ENCODE results near the gene CACNB4.
"Not testable (repeated sequence)": the region's sequence is repeated elsewhere in the genome, so short reads cannot be mapped to it uniquely, and the experiment has no call there.

CACNB4 gene

GRCh38 chr2:151933266-151933804 lies 165.5 kb downstream of the CACNB4 start:
- no peak for DNase-seq

DNA sequence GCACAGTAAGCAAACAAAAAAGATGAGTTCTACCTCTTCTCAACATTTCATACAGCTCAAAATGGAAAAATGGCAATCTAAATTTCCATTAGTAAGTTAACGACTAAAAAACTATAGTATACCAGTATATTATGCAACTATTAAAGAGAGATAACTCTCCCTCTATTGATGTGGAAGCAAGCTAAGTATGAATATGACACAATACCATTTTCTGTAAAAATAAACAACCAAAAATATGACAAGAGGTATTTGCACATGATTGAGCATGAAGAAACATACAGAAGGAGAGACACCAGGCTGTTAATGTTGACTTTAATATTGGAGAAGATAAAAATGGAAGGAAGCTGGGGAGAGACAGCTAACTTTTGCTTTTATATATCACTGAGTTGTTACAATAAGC lies 167.1 kb downstream of the CACNB4 start:
- no peak for DNase-seq

- DNase-seq, result no peak
These were observed 167.7 kb downstream of the CACNB4 start for GRCh38 chr2:151931030-151931611.

DNA sequence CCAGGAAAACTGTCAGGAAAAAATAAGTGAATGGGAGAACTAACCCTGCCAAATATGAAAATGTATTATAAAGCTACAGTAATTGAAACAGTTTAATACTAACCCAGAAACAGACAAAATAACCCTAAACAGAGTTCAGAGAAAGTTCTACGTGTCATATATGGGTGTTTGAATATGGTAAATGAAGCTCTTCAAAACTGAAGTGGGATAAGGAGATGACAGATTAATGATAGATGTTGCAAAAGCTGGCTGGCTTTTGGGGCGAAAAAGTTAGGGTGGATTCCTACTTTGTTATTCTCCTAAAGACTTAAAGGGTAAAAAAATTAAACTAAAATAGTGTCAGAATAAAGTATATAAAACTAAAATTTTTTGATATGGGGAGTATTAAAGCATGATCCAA lies 168.8 kb downstream of the CACNB4 start:
- DNase-seq, result no peak

GRCh38 chr2:151928380-151928779 lies 170.5 kb downstream of the CACNB4 start:
- no peak for DNase-seq

GRCh38 chr2:151927501-151928221 lies 171.2 kb downstream of the CACNB4 start:
- DNase-seq, result no peak

DNA sequence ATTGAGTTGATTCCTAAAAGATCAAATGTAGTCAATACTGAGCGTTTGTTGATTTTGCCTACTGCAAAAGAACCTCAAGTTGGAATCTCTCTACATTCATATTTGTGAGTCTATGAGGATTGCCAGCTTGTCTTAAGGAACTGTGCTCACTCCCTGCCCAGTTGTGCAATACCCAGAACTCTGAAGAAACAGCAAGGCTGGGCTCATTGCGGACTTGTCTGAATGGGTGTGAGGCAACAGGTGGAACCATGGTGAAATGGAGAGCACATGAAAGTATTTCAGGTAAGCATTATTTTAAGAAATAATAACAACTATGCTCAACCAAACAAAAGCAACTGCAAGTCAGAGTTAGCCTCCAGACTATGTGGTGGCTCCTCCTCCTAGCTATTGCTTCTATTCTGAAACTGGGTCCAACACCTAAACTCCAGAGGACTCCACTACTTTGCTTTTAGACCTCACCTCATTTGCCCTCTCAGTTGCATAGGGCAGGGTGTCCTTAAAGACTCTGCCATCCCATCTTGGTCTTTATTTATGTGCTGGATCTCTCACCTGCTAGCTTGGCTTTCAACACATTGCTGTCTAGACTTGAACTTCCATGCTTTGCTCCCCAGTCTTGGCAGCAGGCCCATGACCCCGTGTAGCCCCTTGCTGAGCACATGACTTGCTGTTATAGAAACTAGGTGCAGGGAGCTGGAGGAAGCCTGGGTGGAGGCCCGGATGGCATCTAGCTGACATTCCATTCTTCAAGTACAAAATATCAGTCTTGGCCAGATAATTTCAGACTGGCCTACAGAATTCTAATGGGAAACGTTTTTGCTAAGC lies 175.8 kb downstream of the CACNB4 start:
- DNase-seq, result peak; percentile 46

GRCh38 chr2:151919786-151920185 lies 179.1 kb downstream of the CACNB4 start:
- DNase-seq, result no peak

- no peak for DNase-seq
These were observed 180.5 kb downstream of the CACNB4 start for GRCh38 chr2:151918308-151918707.

DNA sequence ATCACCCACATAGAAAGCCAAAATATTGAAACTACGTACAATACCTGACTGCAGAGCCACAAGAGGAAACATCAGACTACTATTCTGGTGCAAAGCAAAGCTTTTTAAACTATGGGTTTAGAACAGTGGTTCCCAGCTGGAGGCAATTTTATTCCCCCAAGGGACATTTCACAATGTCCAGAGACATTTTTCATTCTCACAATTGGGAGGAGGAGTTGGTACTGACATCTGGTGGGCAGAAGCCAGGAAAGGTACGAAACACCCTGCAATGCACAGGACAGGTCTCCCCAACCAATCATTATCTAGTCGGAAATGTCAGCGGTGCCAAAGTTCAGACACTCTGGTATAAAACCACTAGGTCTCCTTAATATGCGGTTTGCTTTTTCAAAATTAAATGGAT lies 182.2 kb downstream of the CACNB4 start:
- DNase-seq, result no peak

DNA sequence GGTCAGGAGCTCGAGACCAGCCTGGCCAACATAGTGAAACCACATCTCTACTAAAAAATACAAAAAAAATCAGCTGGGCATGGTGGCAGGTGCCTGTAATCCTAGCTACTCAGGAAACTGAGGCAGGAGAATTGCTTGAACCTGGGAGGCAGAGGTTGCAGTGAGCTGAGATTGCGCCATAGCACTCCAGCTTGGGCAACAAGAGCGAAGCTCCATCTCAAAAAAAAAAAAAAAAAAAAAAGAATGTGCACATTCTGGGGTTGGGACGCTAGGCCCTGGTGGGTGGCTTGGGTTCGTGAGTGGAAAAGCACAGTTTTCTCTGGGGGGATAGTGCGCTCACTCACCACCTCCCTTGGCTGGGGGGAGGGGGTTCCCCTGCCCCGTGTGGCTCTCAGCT lies 183.2 kb downstream of the CACNB4 start:
- not testable (repeated sequence) for DNase-seq

- no peak for DNase-seq
These were observed 183.7 kb downstream of the CACNB4 start for GRCh38 chr2:151914989-151915628.

DNA sequence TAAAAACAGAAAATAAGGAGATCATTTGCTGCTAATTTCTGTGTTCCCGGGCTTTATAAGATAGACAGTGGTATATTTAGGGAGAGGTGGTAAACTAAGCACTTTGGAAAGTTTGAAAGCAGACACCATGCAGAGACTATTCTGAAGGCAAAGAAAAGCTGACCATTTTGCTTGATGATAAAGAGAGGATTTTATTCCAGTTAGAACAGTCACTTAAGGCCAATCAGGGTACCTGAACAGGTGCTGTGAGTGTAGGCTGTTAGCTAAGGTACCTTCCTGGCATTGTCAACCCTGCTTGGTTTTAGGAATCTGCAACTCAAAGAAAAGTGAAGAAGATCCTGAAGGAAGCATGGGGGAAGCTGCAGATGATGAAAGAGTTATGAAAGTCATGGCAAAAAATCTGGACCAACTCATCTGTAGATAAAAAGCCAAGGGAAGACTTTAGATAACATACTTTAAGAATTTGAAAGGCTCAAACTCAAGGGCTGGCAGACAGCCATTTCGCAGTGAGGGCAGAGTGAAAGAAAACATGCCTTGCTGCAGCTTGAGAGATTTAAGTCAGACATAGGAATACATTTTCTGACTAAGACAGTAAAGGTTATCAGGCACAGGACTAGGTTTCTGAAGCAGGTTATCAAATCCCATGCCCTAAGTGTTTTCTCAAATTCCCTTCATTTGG lies 190.5 kb downstream of the CACNB4 start:
- no peak for DNase-seq

- DNase-seq, result no peak
These were observed 191.3 kb downstream of the CACNB4 start for GRCh38 chr2:151907286-151908203.

GRCh38 chr2:151906633-151906998 lies 192.2 kb downstream of the CACNB4 start:
- DNase-seq, result no peak

DNA sequence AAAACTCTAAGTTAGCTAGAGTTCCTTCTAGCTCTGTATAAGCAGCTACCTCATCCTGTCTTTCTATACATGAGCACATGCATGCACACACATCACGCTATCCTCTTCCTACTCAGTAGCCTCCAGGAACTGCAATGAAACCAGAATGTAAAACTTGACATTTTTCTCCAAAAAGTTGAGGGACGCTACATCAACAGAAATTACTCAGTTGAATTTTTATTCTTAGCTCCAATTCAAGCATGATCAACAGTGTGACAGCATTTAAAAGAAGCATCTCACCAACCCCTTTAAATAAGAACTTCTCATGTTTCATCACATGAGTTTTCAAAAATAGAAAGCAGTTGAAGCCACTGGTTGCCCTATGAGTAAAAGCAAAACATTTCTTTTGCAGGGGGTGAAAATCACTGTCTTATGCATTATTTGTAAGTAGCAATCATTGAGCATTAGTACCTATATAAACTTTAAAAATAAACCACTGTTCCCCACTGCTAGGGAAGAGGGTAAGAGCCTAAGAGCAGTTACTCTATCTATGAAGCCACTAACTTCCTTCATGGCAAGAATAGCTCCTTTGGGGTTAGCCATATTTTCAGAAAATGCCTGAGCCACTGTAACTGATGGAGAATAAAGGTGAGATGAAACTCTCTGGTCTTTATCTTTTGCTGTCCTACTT lies 192.7 kb downstream of the CACNB4 start:
- no peak for DNase-seq

GRCh38 chr2:151904807-151905206 lies 194.0 kb downstream of the CACNB4 start:
- DNase-seq, result no peak

DNA sequence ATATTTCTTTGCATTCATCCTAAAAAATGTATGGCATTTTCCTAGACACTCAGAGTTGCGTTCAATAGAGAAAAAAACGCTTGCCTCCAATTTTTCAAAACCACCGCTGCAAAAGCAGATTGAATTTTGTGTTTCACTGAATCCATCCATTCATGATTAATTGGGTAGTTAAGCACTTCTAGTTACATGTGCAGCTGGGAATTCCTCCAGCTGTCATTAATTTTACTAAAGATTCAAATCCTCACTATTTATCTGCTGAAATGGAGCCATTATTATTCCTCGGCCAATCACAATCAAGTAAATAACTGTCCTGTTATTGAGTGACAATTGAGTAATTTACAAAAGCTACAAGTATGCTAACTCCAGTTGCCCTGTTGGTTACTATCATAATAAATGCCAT lies 194.8 kb downstream of the CACNB4 start:
- peak; percentile 6 for DNase-seq

GRCh38 chr2:151902829-151903228 lies 196.0 kb downstream of the CACNB4 start:
- DNase-seq, result no peak

- no peak for DNase-seq
These were observed 198.5 kb downstream of the CACNB4 start for GRCh38 chr2:151900331-151900730.

GRCh38 chr2:151899156-151899555 lies 199.7 kb downstream of the CACNB4 start:
- DNase-seq, result no peak

Measured in NCI-H1105 (cell line).